Activated CD4-positive, alpha-beta T cell treated with anti-CD3 and anti-CD28 coated beads, Interleukin-2, amount 50 U/mL, for 48 hours (primary cell): ENCODE measurements around the gene MPG.
"Not testable (repeated sequence)": the region's sequence is repeated elsewhere in the genome, so short reads cannot be mapped to it uniquely, and the experiment has no call there.

Experiments used
- DNase-seq, 2 experiments: peaks; one replicate each; pipeline ENCODE4 v3.0.0-alpha.2; 2020

MPG gene

DNA sequence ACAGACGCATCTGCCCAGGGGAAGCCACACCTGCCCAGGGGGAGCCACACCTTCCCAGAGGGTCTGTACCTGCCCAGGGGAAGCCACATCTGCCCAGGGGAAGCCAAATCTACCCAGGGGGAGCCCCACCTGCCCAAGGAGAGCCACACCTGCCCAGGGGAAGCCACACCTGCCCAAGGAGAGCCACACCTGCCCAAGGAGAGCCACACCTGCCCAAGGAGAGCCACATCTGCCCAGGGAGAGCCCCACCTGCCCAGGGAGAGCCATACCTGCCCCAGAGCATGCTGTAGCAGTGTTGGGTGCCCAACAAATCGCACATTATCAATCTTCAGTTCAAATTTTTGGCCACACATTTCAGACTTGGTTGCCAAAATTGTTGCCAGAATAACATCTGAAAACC is 40.8 kb downstream of the MPG start:
- DNase-seq, result no peak

DNA sequence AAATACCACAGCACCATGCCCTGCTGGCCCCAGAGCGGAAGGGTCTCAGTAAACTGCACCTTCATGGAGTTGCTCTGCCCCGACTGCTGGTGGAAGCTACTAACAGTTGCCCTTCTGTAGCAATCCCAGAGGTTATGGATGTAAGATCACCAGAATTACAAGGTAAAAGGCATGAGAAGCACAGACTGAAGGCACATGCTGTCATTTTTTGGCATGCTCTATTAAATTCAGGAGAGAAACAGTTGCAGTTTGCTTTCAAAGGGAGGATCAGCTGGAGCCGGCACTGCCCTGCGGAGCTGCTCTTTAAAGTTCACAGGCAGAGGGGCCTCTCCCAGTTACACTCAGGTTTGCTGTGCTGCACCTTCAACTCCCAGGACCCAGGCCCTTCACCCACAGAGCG is 41.3 kb downstream of the MPG start:
- no peak for DNase-seq

DNA sequence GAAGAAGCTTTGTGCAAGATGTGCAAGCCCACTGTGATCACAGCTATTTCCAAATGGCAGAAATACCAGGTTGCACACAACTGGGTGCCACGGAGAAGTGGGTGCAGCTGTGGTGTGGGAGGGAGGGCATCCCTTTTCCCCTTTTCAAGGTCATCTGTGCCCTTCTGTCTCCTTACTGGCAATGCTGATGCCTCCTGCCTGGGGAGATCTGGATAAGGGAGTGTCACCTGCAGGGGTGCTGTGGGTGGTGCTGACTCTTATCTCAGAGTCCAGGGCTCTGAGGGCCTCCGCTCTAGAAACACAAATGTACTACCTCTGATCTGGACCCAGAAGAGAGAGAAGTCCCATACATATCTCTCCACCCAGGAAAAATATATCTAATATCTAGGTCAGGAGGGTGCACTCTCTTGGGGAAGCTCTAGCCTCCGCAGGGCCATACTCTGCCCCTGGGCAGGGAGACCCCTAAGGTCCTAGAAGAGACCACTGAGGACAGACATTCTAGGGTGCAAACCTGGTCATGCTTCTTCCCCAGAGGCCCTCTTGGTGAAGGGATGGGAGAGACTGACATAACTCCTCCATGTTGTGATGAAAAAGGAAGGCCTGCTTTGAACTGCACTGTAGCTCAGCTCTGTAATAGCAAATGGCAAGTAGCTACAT is 41.9 kb downstream of the MPG start:
- DNase-seq, result no peak

DNA sequence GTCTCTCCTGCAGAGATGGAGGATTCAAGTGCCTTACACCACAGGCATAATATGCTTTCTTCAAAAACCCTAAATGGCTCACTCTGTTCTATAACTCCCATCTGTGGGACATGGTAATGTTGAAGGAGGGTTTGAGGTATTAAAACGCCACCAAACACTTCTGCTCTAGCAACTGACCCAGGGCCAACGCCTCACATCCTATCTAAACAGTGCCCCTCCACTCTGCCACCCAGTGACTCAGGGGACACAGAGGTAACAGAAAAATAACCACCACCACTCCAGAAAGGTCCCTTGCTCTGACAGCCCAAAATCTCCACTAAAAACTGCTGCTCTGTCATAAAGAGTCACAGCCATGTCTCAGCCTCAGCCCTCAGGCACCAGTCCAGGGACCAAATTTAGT is 42.7 kb downstream of the MPG start:
- no peak for DNase-seq

DNA sequence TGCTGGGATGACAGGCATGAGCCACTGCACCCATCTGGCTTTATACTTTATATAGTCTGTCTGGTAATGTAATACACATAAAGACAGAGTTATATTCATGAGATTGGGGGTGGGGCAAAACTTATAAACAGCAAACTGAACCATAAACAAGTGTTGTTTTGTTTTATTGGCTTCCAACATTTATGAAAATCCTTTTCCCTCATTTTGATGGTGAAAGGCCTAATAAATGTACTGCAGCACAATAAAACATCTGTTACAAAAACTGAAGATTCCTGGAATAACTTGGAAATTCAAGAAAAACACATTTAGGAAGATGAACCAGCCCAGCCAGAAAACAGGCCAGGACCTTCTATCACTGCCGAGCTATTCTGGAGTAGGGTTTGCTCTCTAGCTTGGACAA is 44.3 kb downstream of the MPG start:
- no peak for DNase-seq

DNA sequence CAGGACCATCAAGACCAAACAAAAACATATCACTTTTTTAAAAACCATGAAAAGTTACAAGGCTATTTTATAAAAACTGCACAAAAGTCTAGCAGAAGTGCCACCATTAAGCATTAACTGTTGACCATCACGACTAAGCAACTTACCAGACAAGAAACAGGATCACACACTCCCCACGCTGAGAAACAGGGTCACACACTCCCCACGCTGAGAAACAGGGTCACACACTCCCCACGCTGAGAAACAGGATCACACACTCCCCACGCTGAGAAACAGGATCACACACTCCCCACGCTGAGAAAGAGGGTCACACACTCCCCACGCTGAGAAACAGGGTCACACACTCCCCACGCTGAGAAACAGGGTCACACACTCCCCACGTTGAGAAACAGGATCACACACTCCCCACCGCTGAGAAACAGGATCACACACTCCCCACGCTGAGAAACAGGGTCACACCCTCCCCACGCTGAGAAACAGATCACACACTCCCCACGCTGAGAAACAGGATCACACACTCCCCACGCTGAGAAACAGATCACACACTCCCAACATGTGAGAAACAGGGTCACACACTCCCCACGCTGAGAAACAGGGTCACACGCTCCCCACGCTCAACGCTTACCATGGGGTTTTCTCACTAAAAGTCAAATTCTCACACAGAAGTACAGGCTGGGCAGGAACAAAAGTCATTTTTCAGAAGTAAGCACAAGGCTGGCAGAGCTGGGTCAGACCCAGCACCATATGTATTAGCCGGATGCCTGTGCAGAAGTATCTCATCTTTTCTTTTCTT is 45.7 kb downstream of the MPG start:
- DNase-seq, result not testable (repeated sequence)

DNA sequence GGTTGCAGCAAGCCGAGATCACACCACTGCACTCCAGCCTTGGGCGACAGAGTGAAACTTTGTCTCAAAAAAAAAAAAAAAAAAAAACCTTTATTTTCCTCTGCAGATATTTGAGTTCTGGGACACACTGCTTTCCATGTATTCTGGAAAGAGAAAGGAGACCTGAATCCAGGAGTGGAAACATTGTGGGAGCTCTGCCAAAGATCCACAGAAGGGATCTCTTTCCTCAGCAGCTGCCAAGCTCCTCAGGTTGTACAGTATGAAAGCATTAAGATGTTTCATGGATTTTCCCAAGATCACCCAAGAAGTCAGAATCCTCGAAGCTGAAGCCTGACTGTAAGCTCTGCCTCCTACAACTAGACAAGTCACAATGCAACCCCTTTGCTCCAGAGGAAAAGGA is 47.0 kb downstream of the MPG start:
- no peak for DNase-seq

DNA sequence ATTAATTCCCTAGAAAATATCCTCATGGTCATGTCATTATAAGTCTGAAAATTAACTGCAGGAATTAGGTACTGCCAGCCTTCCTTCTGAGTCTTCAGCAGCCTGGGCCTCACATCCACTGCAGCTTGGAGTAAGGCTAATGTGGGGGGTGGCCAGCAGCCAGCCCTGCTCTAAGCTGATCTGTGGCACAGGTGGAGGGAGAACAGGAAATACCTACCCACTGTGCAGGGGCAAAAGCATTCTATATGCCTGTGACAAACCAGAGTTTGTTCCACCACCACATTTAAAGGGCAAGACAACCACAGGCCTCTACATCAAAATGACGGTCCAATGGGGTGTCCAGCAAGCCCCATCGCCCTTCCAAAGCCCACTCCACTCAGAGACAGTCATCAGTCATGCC is 51.0 kb downstream of the MPG start:
- DNase-seq, result no peak

DNA sequence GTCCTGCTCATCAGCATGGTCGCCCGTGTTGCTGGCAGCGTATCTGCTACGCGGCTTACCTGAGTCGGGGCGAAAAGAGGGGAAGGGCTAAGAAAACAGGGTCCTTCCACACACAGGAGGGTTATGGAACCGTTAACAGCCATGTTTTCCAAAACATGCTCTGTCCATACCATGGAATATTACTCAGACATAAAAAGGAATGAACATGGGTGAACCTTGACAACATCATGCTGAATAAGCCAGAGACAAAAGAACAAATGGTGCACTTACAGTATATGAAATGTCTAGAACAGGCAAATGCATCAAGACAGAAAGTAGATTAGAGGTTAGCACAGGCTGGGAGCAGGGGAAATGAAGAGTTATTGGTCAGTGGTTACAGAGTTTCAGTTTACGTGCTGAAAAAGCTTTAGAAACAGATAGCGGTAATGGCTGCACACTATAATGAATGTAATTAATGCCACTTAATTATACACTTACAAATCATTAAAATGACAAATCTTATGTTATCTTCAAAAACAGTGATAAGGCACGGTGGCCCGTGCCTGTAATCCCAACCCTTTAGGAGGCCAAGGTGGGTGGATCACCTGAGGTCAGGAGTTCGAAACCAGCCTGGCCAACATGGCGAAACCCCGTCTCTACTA is 52.6 kb downstream of the MPG start:
- DNase-seq, result no peak

DNA sequence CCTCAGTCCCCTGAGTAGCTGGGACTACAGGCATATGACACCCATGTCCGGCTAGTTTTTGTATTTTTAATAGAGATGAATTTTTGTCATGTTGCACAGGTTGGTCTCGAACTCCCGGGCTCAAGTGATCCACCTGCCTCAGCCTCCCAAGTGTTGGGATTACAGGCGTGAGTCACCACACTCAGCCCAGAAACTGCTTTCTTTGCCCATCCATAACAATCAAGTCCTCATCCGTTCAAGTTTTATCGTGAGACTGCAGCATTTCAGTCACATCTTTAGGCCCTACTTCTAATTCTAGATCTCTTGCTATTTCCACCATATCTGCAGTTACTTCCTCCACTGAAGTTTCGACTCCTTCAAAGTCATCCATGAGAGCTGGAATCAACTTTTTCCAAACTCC is 54.1 kb downstream of the MPG start:
- no peak for DNase-seq

DNA sequence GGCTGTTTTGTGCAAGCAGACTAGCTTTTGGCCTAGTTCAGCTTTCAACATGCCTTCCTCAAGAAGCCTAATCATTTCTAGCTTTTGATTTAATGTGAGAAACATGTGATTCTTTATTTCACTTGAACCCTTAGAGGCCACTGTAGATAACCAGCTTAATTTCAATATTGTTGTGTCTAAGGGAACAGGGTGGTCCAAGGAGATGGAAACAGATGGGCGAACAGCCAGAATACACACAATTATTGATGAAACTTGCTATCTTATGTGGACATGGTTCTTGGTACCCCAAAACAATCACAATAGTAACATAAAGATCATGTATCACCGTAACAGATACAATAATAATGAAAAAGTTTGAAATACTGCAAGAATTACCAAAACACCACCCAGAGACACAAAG is 55.7 kb downstream of the MPG start:
- no peak for DNase-seq
